ENCODE data around the gene SYK.

SYK gene

DNA sequence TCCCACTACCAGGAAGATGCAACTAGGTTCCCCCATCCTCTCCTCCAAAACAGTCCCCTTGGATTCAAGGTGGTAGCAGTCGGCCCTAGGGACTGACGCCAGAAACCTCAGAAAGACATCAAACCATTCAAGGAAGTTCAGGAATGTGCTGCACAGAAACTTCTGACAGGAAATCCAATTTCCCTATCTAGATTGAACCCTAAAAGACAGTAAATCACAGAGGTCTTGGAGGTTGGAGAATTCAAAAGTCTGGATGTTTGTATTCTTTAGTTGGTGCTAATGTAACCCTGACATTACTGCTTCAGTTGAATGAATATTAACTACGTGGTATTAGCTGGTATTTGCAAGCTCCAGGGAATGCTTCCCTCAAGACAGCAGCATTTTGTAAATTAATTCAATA, 125.3 kb downstream of the SYK start:
- H3K4me3 ChIP-seq (ENCODE audit: low read depth, low read length): no peak overlapping the region
- no peak for DNase-seq (ENCODE audit: low read depth)
- TF ChIP-seq, protein P1, sequence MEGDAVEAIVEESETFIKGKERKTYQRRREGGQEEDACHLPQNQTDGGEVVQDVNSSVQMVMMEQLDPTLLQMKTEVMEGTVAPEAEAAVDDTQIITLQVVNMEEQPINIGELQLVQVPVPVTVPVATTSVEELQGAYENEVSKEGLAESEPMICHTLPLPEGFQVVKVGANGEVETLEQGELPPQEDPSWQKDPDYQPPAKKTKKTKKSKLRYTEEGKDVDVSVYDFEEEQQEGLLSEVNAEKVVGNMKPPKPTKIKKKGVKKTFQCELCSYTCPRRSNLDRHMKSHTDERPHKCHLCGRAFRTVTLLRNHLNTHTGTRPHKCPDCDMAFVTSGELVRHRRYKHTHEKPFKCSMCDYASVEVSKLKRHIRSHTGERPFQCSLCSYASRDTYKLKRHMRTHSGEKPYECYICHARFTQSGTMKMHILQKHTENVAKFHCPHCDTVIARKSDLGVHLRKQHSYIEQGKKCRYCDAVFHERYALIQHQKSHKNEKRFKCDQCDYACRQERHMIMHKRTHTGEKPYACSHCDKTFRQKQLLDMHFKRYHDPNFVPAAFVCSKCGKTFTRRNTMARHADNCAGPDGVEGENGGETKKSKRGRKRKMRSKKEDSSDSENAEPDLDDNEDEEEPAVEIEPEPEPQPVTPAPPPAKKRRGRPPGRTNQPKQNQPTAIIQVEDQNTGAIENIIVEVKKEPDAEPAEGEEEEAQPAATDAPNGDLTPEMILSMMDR (IDR thresholded peaks at IDR 0.05; ENCODE audit: low read depth, low read length, missing control alignments): no peak
- in situ Hi-C loops (cut with HindIII; ENCODE audit: low sequenced_read_pairs): no loop called here

DNA sequence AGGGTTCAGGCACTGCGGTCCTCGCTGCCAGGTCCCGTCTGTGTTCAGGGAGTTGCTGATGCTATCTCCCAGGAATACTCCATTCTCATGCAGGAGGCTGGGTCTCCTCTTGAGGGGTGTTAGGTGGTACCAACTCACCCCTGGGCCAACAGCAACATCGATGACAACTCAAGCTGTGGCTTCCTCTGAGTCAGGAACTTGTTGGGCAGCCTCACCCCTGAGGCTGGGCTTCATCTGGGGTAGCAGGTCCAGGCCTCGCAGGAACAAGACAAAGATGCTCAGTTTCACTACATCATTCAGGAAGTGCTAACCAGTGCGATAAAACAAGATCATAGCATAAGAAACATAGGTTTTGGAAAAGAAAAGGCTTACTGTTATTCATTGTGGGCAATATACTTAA, 125.9 kb downstream of the SYK start:
- in situ Hi-C loops (cut with HindIII; ENCODE audit: low sequenced_read_pairs): no loop called here
- DNase-seq (ENCODE audit: low read depth): no peak

DNA sequence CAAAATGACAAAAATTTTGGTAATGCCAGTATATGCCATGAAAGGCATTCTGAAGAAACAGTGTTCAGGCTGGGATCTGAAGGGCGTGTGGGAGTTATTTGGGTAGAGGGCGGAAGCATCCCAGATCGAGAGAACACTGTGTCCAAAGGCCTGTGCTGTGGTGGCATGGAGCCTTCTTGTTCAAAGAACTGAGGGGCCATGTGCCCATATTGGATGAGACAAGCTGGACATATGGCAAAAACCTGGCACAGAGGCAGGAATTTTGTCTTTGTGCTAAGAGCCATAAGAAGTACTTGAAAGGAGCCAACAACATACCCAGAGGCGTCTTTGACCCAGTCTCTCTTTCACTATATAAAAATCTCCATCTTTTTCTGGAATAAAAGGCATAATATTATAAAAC, 128.0 kb downstream of the SYK start:
- DNase-seq (ENCODE audit: low read depth): no peak
- TF ChIP-seq, protein P1 (IDR thresholded peaks at IDR 0.05; ENCODE audit: low read depth, low read length, missing control alignments): no peak
- in situ Hi-C loops (cut with HindIII; ENCODE audit: low sequenced_read_pairs): no loop called here
- no peak overlapping the region for H3K4me3 ChIP-seq (ENCODE audit: low read depth, low read length)

More for the DNA sequence above, 125.9 kb downstream of the SYK start:
- TF ChIP-seq, protein P1 (IDR thresholded peaks at IDR 0.05; ENCODE audit: low read depth, low read length, missing control alignments): no peak
- no peak overlapping the region for H3K4me3 ChIP-seq (ENCODE audit: low read depth, low read length)

DNA sequence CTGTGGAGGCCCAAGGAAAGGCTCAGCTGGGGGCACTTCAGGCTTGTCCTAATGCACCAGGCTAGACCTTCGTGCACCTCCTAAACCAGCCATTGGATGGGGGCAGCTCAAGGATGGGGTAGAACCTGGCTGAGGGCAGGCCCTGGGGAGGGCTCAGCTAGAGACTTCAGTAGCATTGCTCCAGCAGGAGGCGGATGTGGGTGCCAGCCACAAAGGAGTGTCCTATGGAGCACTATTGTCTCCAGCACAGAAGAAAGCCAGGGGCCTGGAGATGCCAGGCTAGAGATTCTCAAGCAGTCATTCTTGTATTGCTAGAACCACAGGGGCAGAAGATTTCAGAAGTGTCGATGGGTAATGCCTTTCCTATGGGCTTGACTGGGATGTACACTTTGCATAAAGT, 131.8 kb downstream of the SYK start:
- no peak for DNase-seq (ENCODE audit: low read depth)
- TF ChIP-seq, protein P1 (IDR thresholded peaks at IDR 0.05; ENCODE audit: low read depth, low read length, missing control alignments): no peak
- H3K4me3 ChIP-seq (ENCODE audit: low read depth, low read length): no peak overlapping the region
- in situ Hi-C loops (cut with HindIII; ENCODE audit: low sequenced_read_pairs): no loop called here

DNA sequence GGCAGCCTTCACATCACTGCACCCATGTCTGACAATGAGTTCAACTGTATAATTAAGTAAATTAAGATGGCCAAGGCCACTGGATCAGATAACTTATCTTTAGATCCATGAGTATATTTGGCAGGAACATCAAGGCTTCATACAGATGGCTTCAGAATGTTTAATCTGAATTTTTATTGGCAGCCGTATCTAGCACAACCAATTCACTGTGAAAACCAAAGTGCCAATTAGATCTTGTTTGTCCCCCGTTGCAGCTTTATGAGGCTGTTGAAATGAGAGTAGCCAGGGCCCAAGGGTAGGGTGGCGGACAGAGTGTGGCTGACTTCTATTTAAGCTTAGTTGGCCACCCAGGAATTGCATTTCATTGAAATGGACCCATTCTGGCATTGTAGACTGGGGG, 137.7 kb downstream of the SYK start:
- TF ChIP-seq, protein P1 (IDR thresholded peaks at IDR 0.05; ENCODE audit: low read depth, low read length, missing control alignments): no peak
- DNase-seq (ENCODE audit: low read depth): no peak
- in situ Hi-C loops (cut with HindIII; ENCODE audit: low sequenced_read_pairs): no loop called here
- no peak overlapping the region for H3K4me3 ChIP-seq (ENCODE audit: low read depth, low read length)

DNA sequence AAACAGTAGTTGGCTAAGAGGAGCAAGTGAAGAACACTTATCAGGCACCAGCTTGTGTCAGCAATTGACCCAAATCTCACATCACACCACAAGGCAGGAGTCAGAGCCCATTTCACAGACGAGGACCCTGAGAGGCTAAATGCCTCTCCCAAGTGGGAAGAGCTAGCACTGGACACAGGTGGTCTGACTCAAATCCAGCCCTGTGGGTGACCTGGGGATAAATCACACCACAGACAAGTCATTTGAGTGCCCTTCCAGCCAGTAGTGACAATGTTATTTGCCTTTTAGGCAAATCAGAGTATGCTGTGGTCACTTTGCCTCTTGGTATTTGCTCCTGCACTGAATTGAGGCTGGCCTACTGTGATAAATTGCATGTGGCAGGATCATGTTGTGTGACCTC, 138.7 kb downstream of the SYK start:
- no peak overlapping the region for H3K4me3 ChIP-seq (ENCODE audit: low read depth, low read length)
- in situ Hi-C loops (cut with HindIII; ENCODE audit: low sequenced_read_pairs): no loop called here
- no peak for DNase-seq (ENCODE audit: low read depth)
- TF ChIP-seq, protein P1 (IDR thresholded peaks at IDR 0.05; ENCODE audit: low read depth, low read length, missing control alignments): no peak

DNA sequence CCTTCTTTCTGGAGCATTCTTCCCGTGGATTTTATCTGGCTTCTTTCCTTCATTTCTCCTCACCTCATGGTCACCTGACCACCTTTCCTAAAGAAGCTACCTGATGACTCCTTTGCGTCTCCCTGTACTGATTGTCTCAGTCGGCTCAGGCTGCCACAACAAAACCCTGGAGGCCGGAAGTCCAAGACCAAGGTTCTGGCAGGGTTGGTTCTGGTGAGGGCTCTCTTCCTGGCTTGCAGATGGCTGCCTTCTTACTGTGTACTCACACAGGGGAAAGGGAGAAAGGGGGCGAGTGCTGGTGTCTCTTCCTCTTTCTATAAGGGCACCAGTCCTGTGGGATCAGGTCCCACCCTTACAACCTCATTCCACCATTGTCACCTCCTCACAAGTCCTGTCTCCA, 140.0 kb downstream of the SYK start:
- TF ChIP-seq, protein P1 (IDR thresholded peaks at IDR 0.05; ENCODE audit: low read depth, low read length, missing control alignments): no peak
- no peak overlapping the region for H3K4me3 ChIP-seq (ENCODE audit: low read depth, low read length)
- DNase-seq (ENCODE audit: low read depth): no peak
- in situ Hi-C loops (cut with HindIII; ENCODE audit: low sequenced_read_pairs): no loop called here
